ENCODE data around the gene MS4A10. TPM values are rescaled to one million over a fixed set of nuclear protein-coding genes. Genes with fewer than 3 reads are reported as not detected.

MS4A10 gene
- total and polyA plus RNA-seq, 2 experiments from 2014 or later: 0.21 to 0.47 TPM

GRCh38 chr11:60849641-60850520, 64.7 kb downstream of the MS4A10 start:
- 96% methylated on average over 29 of the region's 29 CpGs for WGBS (ENCODE audit: low lambda C conversion rate, missing lambda C conversion rate)
- no peaks in the 10 kb centered on the region for H3K9me3 ChIP-seq (ENCODE audit: low read depth)
- H3K79me2 ChIP-seq: peaks cover 18% of the 10 kb centered on the region
- no peak overlapping the region for H2AFZ ChIP-seq
- TF ChIP-seq EZH2phosphoT487 (IDR thresholded peaks at IDR 0.05; ENCODE audit: low read depth, severe bottlenecking, unreplicated experiment): no peak
- TF ChIP-seq CTCF (IDR thresholded peaks at IDR 0.05; ENCODE audit: poor library complexity): no peak
- no peak for TF ChIP-seq EZH2 (IDR thresholded peaks at IDR 0.05; ENCODE audit: borderline replicate concordance)
- H3K4me2 ChIP-seq: no peak overlapping the region
- no peaks in the 10 kb centered on the region for H4K20me1 ChIP-seq (ENCODE audit: insufficient read depth, poor library complexity, severe bottlenecking)
- DNase-seq (ENCODE audit: low spot score): no peak
- no peaks in the 10 kb centered on the region for H3K27me3 ChIP-seq
- H3K36me3 ChIP-seq (replicated peaks; ENCODE audit: insufficient read depth, low read depth): no peaks in the 10 kb centered on the region
- H3K4me1 ChIP-seq (ENCODE audit: insufficient read depth): peaks cover 8% of the 10 kb centered on the region
- no peak overlapping the region for H3K27ac ChIP-seq
- no peaks in the 10 kb centered on the region for H3K9me2 ChIP-seq (replicated peaks; ENCODE audit: insufficient read depth)
- no peak overlapping the region for H3K4me3 ChIP-seq

Other genes with a start within 250 kb of the MS4A10 start
- 1.5 and 3.8 TPM in 2 replicates for gene MS4A8, start 85.7 kb upstream of the MS4A10 start, total RNA-seq
- 1.7 and 2.3 TPM in 2 replicates for gene MS4A8, start 85.7 kb upstream of the MS4A10 start, polyA plus RNA-seq
- gene MS4A18, start 60.6 kb upstream of the MS4A10 start, total RNA-seq: not detected in 2 replicates
- gene MS4A18, start 60.6 kb upstream of the MS4A10 start, polyA plus RNA-seq: not detected in 2 replicates
- gene MS4A15, start 28.5 kb upstream of the MS4A10 start, total RNA-seq: 0.88 and 1.1 TPM in 2 replicates
- gene MS4A15, start 28.5 kb upstream of the MS4A10 start, polyA plus RNA-seq: 4.3 and 8.0 TPM in 2 replicates
- gene CCDC86, start 56.8 kb downstream of the MS4A10 start, total RNA-seq: 7.4 and 9.1 TPM in 2 replicates
- 25.3 and 27.5 TPM in 2 replicates for gene CCDC86, start 56.8 kb downstream of the MS4A10 start, polyA plus RNA-seq
- gene PTGDR2, start 70.6 kb downstream of the MS4A10 start, total RNA-seq: 1.2 and 1.3 TPM in 2 replicates
- gene PTGDR2, start 70.6 kb downstream of the MS4A10 start, polyA plus RNA-seq: 0.69 and 2.0 TPM in 2 replicates
- gene ZP1, start 82.2 kb downstream of the MS4A10 start, total RNA-seq: 0.12 TPM in 1 of 2 replicates, not detected in the other
- 0.32 and 1.6 TPM in 2 replicates for gene ZP1, start 82.2 kb downstream of the MS4A10 start, polyA plus RNA-seq
- 38.1 and 53.8 TPM in 2 replicates for gene PRPF19, start 121.3 kb downstream of the MS4A10 start, total RNA-seq
- 18.5 and 19.3 TPM in 2 replicates for gene PRPF19, start 121.3 kb downstream of the MS4A10 start, polyA plus RNA-seq
- 30.0 and 47.5 TPM in 2 replicates for gene TMEM109, start 128.8 kb downstream of the MS4A10 start, total RNA-seq
- gene TMEM109, start 128.8 kb downstream of the MS4A10 start, polyA plus RNA-seq: 86.9 and 92.5 TPM in 2 replicates
- gene TMEM132A, start 139.1 kb downstream of the MS4A10 start, total RNA-seq: 33.7 and 44.3 TPM in 2 replicates
- 97.1 and 98.7 TPM in 2 replicates for gene TMEM132A, start 139.1 kb downstream of the MS4A10 start, polyA plus RNA-seq
- gene SLC15A3, start 166.8 kb downstream of the MS4A10 start, total RNA-seq: 1.4 and 3.3 TPM in 2 replicates
- 0.56 and 2.3 TPM in 2 replicates for gene SLC15A3, start 166.8 kb downstream of the MS4A10 start, polyA plus RNA-seq
- gene CD6, start 186.3 kb downstream of the MS4A10 start, total RNA-seq: 0.03 and 0.08 TPM in 2 replicates
- gene CD6, start 186.3 kb downstream of the MS4A10 start, polyA plus RNA-seq: not detected in 2 replicates